PC-9 (cell line): ENCODE data around the gene ANKS1B.

Experiments
- EZH2 ChIP-seq: fragments of 200-600 bp; sonication (generic); IDR thresholded peaks from 2 replicates; pipeline ENCODE4 v1.8.0; 2017; ENCODE audit warnings: antibody characterized with exemption, low read depth
- TF ChIP-seq, protein P1 (sequence below): fragments of 200-600 bp; sonication (generic); conservative IDR thresholded peaks from 2 replicates; pipeline ENCODE4 v1.6.1; 2017; ENCODE audit warnings: mixed run types, antibody characterized with exemption, mild to moderate bottlenecking, moderate library complexity

DNA sequence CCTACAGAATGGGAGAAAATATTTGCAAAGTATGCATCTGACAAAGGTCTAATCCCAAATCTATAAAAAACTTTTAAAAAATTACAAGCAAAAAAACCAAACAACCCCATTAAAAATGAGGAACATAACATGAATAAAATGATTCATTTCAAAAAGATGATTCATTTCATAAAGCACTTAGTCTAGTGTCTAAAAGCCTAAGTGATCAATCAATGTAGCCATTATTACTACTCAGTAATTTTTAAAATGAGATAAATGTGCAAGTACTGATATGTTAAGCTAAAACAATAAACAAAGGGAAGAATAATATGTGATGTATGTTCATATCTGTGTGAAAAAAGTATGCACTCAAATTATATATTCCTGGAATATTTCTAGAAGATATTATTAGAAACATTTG lies 456.3 kb downstream of the ANKS1B start:
- TF ChIP-seq, protein P1, sequence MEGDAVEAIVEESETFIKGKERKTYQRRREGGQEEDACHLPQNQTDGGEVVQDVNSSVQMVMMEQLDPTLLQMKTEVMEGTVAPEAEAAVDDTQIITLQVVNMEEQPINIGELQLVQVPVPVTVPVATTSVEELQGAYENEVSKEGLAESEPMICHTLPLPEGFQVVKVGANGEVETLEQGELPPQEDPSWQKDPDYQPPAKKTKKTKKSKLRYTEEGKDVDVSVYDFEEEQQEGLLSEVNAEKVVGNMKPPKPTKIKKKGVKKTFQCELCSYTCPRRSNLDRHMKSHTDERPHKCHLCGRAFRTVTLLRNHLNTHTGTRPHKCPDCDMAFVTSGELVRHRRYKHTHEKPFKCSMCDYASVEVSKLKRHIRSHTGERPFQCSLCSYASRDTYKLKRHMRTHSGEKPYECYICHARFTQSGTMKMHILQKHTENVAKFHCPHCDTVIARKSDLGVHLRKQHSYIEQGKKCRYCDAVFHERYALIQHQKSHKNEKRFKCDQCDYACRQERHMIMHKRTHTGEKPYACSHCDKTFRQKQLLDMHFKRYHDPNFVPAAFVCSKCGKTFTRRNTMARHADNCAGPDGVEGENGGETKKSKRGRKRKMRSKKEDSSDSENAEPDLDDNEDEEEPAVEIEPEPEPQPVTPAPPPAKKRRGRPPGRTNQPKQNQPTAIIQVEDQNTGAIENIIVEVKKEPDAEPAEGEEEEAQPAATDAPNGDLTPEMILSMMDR, result no peak
- TF ChIP-seq EZH2, result no peak
